GM10248 (cell line): ENCODE data around the gene LARGE1.

Experiments used
- CTCF ChIA-PET: fragments of 300-600 bp; sonication (Branson Sonifier 250); formaldehyde crosslinking; extraction: SDS; loops from one replicate; lab custom pipeline; 2021; ENCODE audit warnings: antibody characterized with exemption; lab: Yijun Ruan, JAX
- POLR2A ChIA-PET: fragments of 350-650 bp; sonication (Branson Sonifier 250); formaldehyde crosslinking; extraction: SDS; loops from one replicate; lab custom pipeline; 2020; ENCODE audit warnings: antibody characterized with exemption; lab: Yijun Ruan, JAX
- DNase-seq: peaks from one replicate; pipeline ENCODE4 v3.0.0; 2012; ENCODE audit errors: extremely low spot score
- TF ChIP-seq, protein P1 (sequence below): IDR thresholded peaks from 2 replicates; pipeline ENCODE4 v1.5.1; 2012; ENCODE audit warnings: mild to moderate bottlenecking, low read depth; ENCODE audit errors: extremely low read depth, missing control alignments, control extremely low read depth

LARGE1 gene

DNA sequence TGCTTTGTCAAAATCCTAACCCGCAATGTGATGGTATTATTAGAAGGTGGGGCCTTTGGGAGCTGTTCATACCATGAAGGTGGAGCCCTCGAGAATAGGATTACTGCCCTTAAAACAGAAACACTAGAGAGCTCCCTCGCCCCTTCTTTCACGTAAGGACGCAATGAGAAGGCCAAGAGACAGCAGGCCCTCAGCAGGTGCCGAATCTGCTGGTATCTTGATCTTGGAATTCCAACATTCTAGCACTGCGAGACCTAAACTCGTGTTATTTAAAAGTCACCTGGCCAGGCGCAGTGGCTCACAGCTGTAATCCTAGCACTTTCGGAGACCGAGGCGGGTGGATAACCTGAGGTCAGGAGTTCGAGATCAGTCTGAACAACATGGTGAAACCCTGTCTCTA lies 33.1 kb downstream of the LARGE1 start:
- POLR2A ChIA-PET: no interaction called here
- CTCF ChIA-PET: interaction anchor here (3.9 kb wide), 1 partner anchor 8 kb away, joined by 20 read pairs; no protein-coding TSS in a partner anchor
- TF ChIP-seq, protein P1, sequence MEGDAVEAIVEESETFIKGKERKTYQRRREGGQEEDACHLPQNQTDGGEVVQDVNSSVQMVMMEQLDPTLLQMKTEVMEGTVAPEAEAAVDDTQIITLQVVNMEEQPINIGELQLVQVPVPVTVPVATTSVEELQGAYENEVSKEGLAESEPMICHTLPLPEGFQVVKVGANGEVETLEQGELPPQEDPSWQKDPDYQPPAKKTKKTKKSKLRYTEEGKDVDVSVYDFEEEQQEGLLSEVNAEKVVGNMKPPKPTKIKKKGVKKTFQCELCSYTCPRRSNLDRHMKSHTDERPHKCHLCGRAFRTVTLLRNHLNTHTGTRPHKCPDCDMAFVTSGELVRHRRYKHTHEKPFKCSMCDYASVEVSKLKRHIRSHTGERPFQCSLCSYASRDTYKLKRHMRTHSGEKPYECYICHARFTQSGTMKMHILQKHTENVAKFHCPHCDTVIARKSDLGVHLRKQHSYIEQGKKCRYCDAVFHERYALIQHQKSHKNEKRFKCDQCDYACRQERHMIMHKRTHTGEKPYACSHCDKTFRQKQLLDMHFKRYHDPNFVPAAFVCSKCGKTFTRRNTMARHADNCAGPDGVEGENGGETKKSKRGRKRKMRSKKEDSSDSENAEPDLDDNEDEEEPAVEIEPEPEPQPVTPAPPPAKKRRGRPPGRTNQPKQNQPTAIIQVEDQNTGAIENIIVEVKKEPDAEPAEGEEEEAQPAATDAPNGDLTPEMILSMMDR: no peak
- no peak for DNase-seq

DNA sequence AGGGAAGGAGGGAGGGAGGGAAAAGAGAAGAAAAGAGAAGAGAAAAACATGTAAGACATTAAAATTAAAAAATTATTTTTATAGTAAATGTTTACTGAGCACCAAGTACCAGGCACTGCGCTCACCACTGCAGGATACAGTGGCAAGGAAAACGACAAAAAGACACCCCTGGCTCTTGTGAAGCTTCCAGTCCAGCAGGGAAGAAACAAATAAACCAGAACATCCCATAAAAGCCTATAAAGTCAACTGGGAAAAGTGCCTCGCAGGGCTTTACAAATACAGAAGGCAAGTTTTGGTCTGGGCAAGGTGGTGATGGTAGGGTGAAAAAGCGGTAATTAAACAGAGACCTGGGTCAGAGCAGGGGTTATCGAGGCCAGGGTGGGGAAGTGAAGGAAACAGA lies 33.6 kb downstream of the LARGE1 start:
- POLR2A ChIA-PET: no interaction called here
- DNase-seq: no peak
- CTCF ChIA-PET: no interaction called here
- TF ChIP-seq, protein P1: no peak

DNA sequence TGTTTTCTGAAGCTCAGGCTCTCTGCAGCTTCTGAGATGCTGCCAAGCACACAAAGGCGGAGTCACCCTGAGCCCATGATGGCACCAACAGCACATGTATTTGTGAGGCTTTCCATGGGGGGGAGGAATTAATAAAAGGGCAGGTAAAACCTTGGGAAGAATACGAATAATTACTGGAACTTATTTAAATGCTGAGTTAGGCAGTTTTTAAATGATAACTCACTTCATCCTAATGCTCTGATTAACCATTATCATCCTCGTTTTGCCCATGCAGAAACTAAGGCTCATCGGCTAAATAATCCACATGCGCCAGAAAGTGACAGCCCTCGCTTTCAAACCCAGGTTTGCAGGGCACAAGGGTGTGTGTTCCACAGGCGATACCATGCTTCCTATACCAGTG lies 35.4 kb downstream of the LARGE1 start:
- no peak for DNase-seq
- ChIA-PET POLR2A (no interaction called here), CTCF (interaction anchor here (1.0 to 1.5 kb wide), 2 partner anchors 12 to 26 kb away, joined by 3 to 6 read pairs; no protein-coding TSS in a partner anchor)
- TF ChIP-seq, protein P1: no peak

DNA sequence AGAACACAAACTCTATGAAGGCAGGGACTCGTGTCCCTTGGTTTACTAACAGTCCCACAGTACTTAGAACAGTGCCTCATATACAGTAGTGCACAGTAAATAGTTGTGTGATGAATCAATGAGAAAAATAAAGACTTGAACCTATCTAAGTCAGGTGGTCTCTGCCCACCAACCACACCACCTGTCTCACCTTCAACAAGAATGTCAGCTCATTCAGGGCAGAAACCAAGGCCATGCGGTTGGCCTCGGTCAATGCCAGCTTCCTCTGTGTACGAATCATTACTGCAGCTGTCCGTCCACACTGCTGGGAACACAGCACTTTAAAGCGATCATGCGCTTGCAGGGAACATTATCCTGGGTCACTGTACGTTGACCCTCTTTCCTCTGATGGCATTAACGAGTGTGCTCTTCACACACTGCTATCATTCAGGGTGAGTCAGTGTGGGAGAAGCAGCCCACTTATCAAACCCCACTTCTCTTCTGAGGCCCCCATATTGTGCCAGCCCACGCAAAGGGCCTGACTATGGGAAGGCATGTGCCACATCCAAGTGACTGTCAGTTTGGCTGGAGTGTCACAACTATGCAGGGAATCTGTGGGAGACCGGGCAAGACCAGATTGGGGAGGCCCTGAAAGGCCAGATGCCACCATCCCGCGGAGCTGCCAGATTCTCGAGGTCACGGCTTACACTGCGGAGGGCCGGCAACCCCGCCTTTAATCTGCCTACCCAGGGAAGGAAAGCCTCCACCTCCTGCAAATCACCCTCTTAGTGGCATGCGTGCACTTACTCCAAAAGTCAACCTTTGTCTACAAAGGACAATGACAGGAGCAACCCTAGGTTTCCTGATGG lies 36.1 kb downstream of the LARGE1 start:
- TF ChIP-seq, protein P1: no peak
- POLR2A ChIA-PET: no interaction called here
- DNase-seq: no peak
- CTCF ChIA-PET: interaction anchor here (1.5 kb wide), 1 partner anchor 12 kb away, joined by 6 read pairs; no protein-coding TSS in a partner anchor

DNA sequence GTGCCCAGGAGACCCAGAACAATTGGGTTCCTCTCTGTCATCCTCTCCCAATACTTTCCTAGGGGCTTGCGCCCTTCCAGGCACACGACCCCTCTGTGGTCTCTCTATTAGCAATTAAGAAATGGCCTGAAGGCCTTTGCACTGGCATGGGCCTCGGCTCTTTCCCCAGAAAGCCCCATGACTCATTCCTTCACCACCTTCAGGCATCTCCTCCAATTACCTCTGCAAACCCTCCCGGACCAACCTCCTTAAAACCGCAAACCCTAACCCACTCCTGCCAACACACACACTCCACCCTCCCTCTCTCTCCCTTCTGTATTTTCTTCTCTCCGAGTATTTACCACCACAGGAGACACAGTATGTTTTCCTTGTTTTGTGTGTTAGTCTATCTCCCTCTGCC lies 36.7 kb downstream of the LARGE1 start:
- DNase-seq: no peak
- TF ChIP-seq, protein P1: no peak
- POLR2A ChIA-PET: no interaction called here
- CTCF ChIA-PET: no interaction called here

DNA sequence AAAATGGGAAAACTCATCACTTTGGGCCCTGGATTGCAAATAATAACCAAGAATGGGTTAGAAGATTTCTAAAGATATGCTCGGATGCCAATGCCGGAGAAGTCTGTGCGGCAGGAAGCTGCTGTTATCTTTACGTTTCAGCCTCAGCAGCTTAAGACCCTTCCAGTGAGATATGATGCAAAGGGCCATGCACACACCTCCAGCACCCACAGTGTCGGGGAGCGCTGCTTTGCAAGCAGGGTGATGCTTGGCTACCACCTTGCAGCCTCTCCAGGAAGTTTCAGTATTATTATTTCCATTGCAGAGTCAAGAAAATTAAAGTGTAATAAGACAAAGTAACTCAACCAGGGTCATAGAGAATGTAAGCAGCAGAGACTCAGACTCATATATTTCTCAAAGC lies 37.3 kb downstream of the LARGE1 start:
- CTCF ChIA-PET: no interaction called here

More for the DNA sequence above, 37.3 kb downstream of the LARGE1 start:
- no peak for DNase-seq
- POLR2A ChIA-PET: no interaction called here
- TF ChIP-seq, protein P1: no peak
